HG02678 (cell line): ENCODE data around the gene ABL1.
"Not testable (repeated sequence)": the region's sequence is repeated elsewhere in the genome, so short reads cannot be mapped to it uniquely, and the experiment has no call there.

Source experiments
- ATAC-seq: cut with Tn5 transposase; IDR thresholded peaks from one replicate; pipeline ENCODE4 v1.9.1; 2021; ENCODE audit warnings: mild to moderate bottlenecking, moderate library complexity; ENCODE audit not compliant: unreplicated experiment

The ABL1 gene

GRCh38 chr9:130847306-130848217, 12.5 kb downstream of the ABL1 start:
- ATAC-seq, result no peak

- ATAC-seq, result not testable (repeated sequence)
Observed at GRCh38 chr9:130848514-130848913, 13.5 kb downstream of the ABL1 start.

- no peak for ATAC-seq
Observed at GRCh38 chr9:130849356-130849755, 14.3 kb downstream of the ABL1 start.

- no peak for ATAC-seq
Observed at GRCh38 chr9:130852801-130853200, 17.7 kb downstream of the ABL1 start.

- no peak for ATAC-seq
Observed at GRCh38 chr9:130854092-130854491, 19.0 kb downstream of the ABL1 start.

GRCh38 chr9:130854835-130855234, 19.8 kb downstream of the ABL1 start:
- no peak for ATAC-seq

- ATAC-seq, result no peak
Observed at GRCh38 chr9:130856474-130856873, 21.4 kb downstream of the ABL1 start.

GRCh38 chr9:130857864-130858738, 23.0 kb downstream of the ABL1 start:
- no peak for ATAC-seq

GRCh38 chr9:130858739-130859705, 24.0 kb downstream of the ABL1 start:
- no peak for ATAC-seq

- ATAC-seq, result no peak
Observed at GRCh38 chr9:130860458-130861316, 25.6 kb downstream of the ABL1 start.

GRCh38 chr9:130861372-130862180, 26.5 kb downstream of the ABL1 start:
- ATAC-seq, result no peak

GRCh38 chr9:130862217-130862616, 27.2 kb downstream of the ABL1 start:
- ATAC-seq, result no peak

- ATAC-seq, result no peak
Observed at GRCh38 chr9:130862747-130863146, 27.7 kb downstream of the ABL1 start.

GRCh38 chr9:130864541-130864940, 29.5 kb downstream of the ABL1 start:
- ATAC-seq, result no peak

GRCh38 chr9:130865921-130866320, 30.9 kb downstream of the ABL1 start:
- no peak for ATAC-seq

GRCh38 chr9:130866474-130866965, 31.5 kb downstream of the ABL1 start:
- no peak for ATAC-seq

- no peak for ATAC-seq
Observed at GRCh38 chr9:130867556-130867955, 32.5 kb downstream of the ABL1 start.

- no peak for ATAC-seq
Observed at GRCh38 chr9:130868230-130868629, 33.2 kb downstream of the ABL1 start.

- ATAC-seq, result no peak
Observed at GRCh38 chr9:130869250-130869649, 34.2 kb downstream of the ABL1 start.
